Hindlimb muscle (tissue), 1 donor: ENCODE data around the gene TXLNB. TPM values are rescaled to one million over a fixed set of nuclear protein-coding genes. Genes with fewer than 3 reads are reported as not detected.

Experiments
- DNase-seq: peaks from one replicate; pipeline ENCODE4 v3.0.0-alpha.2; 2013
- polyA plus RNA-seq: library from polyadenylated mRNA; unstranded; fragments of 120-200 nt; gene quantifications from one replicate; pipeline ENCODE4 v1.2.1, GENCODE V29; 2013; ENCODE audit not compliant: insufficient read length

TXLNB gene
- polyA plus RNA-seq: 128 TPM

DNA sequence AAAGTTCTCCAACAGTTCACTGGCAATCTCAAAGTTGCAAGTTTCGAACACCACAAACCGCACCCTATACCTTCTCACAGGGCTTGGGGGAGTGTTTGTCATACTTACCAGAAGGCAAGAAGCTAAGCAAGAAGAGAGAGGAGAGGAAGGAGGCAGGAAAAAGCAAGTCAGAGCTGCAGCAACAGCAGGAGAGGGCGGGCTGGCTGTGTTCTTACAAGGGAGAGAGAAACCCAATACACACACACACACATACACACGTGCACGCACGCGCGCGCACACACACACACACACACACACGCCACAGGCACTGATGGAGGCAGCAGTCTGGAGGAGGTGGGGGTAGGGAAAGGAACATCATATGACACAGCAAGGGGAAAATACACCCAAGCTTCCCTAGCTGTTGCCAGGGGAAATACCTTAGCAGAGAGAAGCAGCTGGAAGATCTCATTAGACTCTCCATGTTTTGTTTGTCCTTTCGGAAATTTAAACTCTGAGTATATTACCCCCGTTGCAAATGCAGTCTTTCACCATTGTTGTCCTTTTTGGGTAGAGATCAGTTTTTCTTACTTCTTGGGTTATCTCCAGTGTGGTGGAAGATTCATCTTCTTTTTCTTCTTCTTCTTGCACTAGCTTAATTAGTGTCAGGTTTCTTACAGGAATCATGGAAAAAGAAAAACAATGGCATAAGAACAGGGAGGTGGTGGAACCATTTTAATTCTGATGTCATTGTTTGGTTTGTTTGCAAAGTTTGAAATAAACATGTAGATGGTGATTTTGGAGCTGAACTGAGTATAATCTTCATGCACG is at the start of gene TXLNB:
Gene TXLNB, minus strand, starts transcription at position 186 of the 807 bp plus-strand sequence. CDS start 3,099 bp downstream, outside the sequence.
- peak; percentile 91 for DNase-seq

DNA sequence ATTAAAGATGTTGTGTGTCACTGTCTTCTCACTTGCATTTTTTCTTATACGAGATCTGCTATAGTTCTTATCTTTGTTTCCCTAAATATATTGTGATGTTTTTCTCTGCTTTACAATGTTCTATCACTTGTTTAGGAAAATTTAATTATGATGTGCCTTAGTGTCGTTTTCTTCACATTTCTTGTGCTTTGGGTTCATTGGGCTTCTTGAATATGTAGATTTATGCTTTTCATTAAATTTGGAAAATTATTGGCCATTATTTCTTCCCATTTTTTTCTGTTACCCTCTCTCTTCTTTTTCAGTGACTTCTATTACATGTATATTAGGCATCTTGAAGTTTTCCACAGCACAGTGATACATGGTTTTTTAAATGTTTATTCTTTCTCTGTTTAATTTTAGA is 49.3 kb upstream of the TXLNB start:
- DNase-seq: no peak

DNA sequence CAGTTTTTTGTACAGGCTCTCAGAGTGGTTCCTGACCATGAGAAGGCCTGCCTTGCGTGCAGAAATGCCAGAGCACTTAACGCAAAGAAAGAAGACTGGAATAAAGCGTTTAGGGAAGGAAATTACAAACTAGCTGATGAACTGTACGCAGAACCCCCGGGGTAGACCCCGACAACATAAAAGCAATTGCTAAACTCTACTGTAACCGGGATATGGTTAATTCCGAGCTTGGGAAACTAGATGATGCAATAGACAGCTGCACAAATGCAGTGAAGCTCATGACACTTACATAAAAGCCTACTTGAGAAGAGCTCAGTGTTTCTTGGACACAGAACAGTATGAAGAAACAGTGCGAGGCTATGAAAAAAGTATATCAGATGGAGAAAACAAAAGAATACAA is 47.0 kb upstream of the TXLNB start:
- peak; percentile 57 for DNase-seq

DNA sequence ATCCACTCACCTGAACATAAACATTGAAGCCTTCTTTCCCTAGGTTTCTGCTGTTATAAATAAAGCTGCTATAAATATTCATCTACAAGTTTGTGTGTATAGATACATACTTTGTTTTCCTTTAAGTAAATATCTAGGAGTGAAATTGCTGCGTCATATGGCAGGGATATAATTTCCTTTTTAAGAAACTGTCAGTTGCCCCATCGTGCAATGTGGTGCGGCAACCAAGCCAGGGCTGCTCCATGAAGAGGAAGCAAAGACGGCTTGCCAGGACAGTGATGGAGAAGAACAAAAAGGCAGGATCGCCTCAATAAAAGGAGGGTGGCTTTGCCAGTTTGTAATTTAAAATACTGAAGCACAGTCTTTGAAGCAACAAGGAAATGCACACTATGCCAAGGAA is 46.0 kb upstream of the TXLNB start:
- no peak for DNase-seq

DNA sequence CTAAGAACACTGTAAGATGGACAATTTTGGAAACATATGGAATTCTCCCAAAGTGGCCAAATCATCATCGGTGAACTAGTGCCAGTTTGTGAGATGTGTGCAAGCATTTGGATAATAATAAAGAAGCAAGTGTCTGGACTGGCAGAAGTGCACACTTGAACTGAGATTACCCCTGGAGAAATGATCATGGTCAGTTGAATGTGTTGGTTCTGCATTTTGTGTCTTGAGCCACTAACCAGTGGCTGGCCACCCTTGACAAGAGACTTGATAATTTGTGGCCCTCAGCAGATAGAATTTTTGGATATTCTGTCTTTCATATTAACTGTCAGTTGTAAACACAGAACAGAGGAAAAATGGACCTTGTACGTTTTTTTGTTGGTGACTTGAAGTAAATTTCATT is 45.2 kb upstream of the TXLNB start:
- no peak for DNase-seq

DNA sequence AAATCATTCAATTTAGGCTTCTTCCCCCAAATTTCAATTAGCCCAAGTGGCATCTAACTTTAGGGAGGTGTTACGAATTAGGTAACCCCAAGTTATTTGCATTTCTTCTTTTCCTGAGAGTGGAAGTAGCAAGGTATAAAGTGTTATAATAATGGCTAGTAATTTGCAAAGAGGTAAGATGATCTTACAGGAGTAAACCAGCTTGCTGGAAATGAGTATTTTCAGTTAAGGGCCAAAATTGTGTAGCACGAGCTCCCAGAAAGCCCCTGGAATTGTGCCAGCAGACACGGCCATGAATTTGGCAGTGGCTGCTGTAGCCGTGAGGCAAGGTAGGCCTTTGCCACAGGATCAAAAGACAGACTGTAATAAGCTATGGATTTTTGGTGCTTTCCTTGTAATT is 44.7 kb upstream of the TXLNB start:
- no peak for DNase-seq

DNA sequence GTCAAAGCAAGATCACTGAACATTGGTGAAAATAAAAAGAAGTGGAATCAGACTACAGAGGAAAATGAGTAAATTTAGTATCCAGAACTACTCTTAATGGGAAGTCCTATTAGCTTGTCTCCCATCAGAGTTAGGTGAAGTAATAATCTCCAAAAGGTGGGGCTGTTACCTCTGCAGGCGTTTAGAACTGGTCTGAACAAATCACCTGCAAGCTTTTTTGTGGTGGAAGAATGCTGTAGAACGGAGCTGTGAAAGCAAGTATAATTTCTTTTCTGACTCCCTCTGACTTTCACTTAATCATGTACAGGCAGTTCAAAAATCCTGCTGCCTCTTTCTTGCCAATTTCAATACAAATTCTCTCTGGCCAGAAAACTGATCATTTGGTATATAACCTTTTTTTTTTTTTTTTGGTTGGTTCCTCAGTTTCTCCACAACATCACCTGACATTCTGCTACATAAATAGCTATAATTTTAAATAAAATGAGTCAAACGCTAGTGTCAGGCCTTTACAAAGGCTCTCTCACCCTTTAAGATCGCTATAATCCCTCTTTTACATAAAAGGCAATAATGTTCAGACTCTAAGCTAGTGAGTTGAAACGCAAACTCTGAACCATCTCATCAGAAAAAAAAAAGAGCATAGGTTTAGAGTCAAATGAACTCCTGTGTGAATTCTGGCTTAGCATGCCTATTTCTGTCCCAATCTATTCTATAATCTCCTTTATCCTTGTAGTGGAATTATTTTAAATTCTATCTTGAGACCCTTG is 43.8 kb upstream of the TXLNB start:
- no peak for DNase-seq

DNA sequence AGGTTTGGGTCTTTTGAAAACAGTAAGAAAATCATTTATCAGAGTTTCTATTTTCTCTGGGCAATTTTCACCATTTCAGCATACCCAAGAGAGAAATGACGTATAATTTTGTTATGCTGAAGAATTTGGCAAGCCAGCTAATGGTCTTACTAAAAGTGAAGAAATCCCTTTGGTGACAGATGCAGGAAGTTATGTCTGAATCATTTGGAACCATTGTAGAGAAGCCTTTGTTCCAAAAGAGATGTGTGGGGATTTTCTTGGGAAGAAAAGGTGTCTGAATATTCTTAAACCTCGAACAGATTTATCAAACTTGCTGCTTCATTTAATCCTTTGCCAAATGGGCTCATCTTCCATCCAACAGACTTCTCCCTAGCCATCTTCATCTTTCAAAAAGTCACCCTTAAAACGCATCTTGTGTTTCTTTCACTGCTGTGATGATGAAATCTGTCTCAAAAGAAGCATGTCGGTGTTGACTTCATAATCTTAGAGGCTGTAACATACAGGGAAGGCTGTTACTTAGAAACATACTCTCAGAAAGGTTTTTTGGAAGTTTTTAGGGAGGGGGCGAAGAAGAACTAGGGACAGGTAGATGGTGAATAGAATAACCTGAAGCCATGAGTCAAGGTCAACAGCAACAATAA is 43.1 kb upstream of the TXLNB start:
- peak; percentile 58 for DNase-seq

DNA sequence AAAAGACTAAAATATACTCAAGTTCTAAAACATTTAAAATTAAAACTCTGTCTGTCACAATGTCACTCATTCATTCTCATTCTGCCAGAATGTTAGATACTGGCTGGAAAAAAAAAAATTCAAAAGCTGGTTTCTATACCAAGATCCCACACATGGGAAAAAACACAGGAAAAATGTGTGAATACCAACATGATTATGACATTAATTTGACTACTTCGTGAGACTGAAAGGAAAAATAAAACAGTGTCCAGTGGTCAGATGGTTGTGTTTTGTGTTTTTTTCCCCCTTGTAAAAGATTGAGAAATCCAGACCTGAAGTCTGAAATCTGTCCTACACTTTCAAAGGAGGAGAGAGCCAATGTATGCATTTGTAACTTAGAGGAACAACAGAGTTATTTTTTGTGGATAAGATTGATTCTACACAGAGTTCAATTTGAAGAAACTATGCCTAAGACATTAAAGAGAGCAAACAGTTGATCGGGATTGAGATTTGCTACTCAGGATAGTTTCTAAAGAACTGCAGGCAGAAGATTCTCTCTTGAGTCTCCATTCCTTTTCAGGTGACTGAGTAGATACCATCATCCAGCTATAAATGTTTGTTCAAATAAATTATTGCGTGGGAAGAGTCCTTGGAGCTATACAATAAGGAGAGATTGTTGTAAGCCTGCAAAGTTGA is 39.2 kb upstream of the TXLNB start:
- DNase-seq: no peak

DNA sequence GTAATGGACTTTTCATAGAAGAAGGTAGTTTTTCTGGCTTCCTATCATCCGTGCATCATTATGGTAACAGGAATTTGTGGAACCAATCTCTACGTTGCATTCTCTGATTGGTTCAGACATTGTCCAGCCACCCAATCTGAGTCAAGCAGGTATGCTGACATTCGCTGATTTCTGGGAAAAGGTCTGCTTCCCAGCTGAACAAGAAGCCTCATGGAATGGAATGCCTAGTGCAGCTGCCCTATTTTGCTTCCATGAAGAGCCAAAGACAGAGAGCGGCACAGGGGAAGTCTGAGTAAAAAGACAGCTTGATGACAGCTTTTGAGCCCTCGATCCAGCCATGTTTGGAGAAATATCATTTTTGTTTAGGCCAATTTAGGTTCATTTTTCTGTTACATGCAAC is 38.5 kb upstream of the TXLNB start:
- no peak for DNase-seq

DNA sequence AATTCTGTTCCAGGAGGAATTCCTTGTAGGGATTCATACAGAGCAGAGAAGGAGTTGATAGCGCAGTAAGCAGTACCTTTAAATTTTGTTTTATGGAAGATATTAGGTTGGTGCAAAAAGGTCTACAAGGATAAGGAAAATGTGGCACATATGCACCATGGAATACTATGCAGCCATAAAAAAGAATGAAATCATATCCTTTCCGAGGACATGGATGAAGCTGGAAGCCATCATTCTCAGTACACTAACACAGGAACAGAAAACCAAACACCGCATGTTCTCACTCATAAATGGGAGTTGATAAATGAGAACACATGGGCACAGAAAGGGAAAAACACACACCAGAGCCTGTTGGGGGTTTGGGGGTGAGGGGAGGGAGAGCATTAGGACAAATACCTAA is 37.4 kb upstream of the TXLNB start:
- no peak for DNase-seq

DNA sequence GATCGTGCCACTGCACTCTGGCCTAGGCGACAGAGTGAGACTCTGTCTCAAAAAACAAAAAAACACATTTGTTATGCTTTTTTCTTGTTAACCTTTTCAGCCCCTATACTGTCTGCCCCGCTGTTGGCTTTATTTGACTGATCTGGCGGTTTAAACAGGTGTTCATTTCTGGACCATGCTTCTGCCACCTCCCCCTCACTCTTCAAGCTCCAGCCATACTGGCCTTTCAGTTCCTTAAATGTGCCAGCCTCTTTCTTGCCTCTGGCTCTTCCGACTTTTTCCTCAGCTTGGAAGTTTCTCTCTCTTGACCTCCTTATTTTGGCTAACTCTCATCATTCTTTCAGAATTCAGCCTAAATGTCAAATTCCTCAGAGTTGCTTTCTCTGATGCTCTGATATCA is 35.2 kb upstream of the TXLNB start:
- no peak for DNase-seq

DNA sequence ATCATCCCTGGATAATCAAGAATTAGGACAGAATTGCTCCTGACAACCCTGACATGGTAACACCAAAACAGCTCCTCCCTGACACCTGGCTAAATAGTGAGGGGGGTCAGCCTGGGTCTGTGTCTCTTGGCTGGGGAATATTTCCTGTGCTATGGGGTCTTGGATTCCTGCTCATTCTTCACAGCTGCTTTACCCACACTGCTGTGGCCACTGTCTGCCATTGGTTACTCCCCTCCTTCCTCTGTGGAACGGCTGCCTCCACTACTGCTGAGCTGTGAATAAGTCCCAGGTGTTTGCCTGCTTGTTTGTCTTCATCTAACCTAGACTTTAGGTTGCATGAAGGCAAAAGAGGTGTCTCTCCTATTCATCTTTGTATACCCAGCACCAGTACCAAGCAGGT is 33.9 kb upstream of the TXLNB start:
- DNase-seq: no peak

DNA sequence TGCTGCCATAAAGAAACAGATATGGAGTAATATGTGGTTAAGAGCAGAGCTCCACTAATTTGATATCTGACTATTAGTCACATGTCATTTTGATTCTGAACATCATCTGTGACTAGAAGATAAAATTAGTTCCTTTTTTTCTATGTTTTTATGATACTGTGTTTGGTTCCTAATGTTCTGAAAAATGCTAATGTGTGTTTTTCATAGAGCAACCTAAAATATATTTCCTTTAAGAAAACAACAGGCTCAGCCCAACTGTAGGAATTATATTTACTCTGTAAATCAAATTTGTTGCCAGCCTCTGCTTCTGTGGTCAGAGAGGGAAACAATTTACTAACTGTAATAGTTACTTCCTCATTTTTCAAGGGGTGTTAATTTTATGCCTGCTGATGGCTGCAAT is 33.3 kb upstream of the TXLNB start:
- no peak for DNase-seq

DNA sequence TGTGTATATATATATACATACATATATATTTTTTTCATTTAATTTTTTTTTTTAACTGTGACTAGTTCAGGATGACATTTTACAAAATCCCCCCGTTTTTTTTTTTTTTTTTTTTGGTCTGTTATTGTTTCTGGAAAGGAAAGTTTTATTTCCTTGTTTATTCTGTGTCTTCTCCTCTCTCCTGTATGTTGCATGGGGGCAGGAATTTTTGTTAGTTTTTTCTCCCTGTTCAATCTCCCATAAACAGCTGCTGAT is 32.4 kb upstream of the TXLNB start:
- DNase-seq: no peak

DNA sequence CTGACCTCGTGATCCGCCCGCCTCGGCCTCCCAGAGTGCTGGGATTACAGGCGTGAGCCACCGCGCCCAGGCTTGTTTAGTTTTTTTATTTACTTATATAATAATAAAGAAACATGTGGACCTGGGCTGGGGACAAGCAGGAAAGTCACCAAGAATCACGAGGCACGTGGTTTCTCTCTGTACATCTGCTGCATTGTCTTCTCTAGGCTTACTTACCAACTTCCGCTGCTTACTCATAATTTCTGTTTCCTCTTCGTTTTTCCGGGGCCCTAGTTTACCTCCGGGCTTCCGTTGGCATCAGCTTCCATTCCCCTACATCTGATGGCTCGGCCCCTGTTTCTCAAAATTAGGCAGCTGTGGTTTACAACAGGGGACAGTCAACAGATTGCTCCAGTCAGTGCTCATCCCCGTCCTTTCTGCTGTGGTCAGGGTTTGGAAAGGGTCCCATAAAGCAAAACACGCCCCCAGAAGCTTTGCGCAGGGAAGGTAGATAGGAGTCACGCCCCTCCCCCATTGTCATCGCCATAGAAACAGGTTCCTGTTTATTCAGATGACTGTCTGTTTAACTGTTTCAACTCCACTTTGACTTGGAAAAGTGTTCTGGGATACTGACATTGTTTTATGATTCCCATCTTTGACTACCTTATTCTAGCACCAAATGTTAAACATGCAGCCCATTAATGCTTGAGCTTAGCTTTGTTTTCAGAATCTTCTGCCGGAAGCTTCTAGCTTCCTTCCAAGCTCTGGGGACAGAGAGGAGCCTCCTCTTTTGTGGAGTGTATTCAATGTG is 31.9 kb upstream of the TXLNB start:
- peak; percentile 84 for DNase-seq

DNA sequence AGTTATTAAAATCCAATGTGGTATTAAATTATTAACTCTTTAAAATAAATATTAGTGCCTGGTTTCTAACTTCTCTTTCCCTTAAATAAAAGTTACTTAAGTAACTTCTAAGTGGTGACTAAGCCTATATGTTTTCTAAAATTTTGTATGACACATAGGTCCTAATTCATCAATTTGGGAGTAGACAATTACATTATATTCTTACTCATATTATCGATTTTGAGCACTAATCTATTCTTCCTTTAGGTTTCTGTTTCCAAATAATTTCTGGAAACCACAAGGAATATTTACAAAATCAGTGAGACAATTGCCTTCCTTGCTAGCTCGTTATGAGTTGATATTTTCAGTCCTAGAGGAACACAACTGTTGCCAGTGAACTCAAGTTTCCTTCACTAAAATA is 28.3 kb upstream of the TXLNB start:
- no peak for DNase-seq

DNA sequence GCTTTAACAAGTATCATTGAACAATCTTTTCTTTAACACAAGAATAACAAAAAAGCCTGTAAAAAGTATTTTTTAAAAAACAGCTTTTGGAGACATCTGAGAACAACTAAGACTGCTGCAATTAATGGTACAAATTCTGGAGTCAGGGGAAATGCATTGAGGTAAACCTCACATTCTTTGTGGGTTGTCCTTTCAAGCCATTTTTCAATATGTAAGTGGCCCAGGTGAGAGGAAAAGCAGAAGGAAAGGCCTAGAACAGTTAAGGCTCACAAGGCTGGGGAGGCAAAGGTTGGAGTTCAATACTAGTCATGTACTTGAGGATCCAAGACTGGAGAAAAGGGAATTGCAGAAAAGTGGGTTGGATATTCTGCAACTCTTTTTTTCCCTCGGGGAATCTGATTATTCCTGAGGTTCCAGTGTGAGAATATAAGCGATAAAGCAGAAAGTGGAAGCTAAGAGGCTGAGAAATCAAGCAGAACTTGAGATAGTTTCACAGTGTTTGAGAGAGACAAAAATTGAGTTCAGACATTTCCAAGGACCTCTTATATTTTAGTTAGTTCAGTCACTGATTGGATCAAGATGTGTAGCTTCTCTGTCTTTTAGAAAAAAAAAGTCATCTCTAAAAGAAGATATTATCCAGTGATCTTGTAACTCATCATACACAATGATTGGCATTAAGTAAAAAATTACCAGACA is 25.0 kb upstream of the TXLNB start:
- DNase-seq: no peak

DNA sequence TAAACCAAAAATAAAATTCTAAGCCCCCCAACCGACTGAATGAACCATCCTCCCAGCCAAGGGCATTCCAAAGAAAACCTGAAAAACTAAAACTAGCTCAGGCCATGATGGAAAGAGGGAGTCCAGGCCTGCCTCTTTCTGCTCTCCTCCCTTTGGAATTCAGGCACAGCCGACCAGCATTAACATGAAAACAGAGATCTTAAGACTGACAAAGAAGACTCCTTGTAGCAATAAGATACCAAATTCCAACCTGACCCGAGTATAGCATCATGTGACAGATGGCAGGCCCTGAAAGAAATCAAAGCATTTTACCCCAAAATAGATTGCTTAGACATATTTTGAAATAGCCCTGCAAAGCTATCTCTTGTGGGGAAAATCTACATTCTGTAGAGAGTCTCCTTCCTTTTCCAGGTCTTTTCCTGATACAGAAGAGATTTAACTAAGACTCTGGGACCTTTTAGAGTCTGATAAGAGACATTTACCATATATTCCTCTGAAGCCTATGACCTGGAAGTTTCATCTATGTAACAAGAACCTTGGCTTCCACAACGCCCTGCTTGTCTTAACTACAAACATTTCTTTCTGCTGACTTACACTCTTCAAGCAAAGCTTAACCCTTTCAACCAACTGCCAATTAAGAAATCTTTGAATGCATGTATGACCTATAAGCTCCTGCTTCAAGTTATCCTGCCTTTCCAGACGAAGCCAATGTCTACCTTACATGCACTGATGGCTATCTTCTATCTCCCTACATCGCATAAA is 22.2 kb upstream of the TXLNB start:
- no peak for DNase-seq

DNA sequence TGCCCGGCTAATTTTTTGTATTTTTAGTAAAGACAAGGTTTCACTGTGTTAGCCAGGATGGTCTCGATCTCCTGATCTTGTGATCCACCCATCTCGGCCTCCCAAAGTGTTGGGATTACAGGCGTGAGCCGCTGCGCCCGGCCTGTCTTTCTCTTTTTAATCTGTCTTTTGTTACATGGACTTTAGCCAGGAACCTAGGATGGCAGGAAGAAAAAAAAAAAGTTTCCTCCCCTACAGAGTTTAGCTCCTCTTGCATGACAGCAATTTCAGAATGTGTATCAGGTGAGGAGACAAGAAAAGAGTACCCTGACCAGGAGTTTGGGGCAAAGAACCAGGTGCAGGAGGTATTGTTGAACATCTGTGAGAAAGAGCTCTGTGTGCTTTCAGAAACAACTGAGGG is 21.4 kb upstream of the TXLNB start:
- DNase-seq: no peak

DNA sequence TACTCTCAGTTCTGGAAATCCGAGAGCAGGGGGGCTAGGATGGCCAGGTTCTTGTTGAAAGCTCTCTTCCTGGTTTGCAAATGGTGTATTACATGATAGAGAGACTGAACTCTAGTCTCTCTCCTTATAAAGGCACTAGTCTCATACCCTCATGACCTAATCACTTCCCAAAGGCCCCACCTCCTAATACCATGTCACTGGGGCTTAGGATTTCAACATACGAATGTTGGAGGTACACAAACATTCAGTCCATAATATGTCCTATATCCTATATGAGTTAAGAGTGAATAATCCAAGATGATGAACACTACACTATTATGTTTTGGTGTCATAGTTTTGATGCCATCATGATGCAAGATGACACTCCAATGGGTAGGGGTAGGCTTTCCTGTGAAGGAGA is 20.0 kb upstream of the TXLNB start:
- DNase-seq: no peak
